Right lobe of liver (tissue), 4 donors: ENCODE measurements around the gene KRT83.
"Not testable (repeated sequence)": the region's sequence is repeated elsewhere in the genome, so short reads cannot be mapped to it uniquely, and the experiment has no call there.

Experiments used
- CTCF ChIP-seq, 4 donors: fragments of 200-600 bp in 3 of 4; fragments of 450-650 bp in 1 of 4; IDR thresholded peaks; one replicate each; pipeline versions ENCODE4 v1.5.1 to v1.8.0; 2016 to 2022; ENCODE audit warnings: antibody characterized with exemption in 4 of 4, mild to moderate bottlenecking in 2 of 4
- POLR2A ChIP-seq: fragments of 450-650 bp; IDR thresholded peaks from one replicate; pipeline ENCODE4 v1.6.1; 2017; ENCODE audit warnings: antibody characterized with exemption, mild to moderate bottlenecking
- donor health status: DM: no; HTN: no; CAD: no.
- donor health status: DM: no; HTN: no; CAD: no.
- donor health status: DM: no; HTN: yes; CAD: no.

- TF ChIP-seq POLR2A; CTCF (IDR thresholded peaks at IDR 0.05): not testable (repeated sequence)
Measured at GRCh38 chr12:52345041-52345440, 23.8 kb upstream of the KRT83 start.
